Caco-2 (cell line): Measurements from ENCODE around the gene MXRA7. TPM values are rescaled to one million over a fixed set of nuclear protein-coding genes. Genes with fewer than 3 reads are reported as not detected.
A peak's percentile ranks its signal among the peaks of the same experiment; 100 is the strongest.
"Not testable (repeated sequence)": the region's sequence is repeated elsewhere in the genome, so short reads cannot be mapped to it uniquely, and the experiment has no call there.

Source experiments
- BruUV-seq: library from RNA; stranded (reverse); fragments of 400-500 nt; replicated peaks from 2 replicates; lab custom pipeline; 2021; lab: Mats Ljungman, UMichigan
- CTCF ChIA-PET: fragments of 300-600 bp; sonication (Branson Sonifier 250); formaldehyde crosslinking; loops from one replicate; lab custom pipeline; 2022; ENCODE audit warnings: antibody characterized with exemption; lab: Charles Lee
- POLR2A ChIA-PET: fragments of 300-600 bp; sonication (Branson Sonifier 250); formaldehyde crosslinking; loops from one replicate; lab custom pipeline; 2022; ENCODE audit warnings: antibody characterized with exemption; lab: Charles Lee
- DNase-seq, 2 experiments: peaks; one replicate each; pipeline versions ENCODE4 v3.0.0 to v3.0.0-alpha.2; 2020 to 2022
- H3K27me3 ChIP-seq: replicated peaks from 2 replicates; pipeline ENCODE4 v1.6.0; 2011; ENCODE audit warnings: low read length; ENCODE audit not compliant: control insufficient read depth, insufficient read depth
- H3K36me3 ChIP-seq: 2 replicates; pipeline ENCODE4 v1.5.1; 2011; ENCODE audit warnings: low read length; ENCODE audit not compliant: control insufficient read depth, insufficient read depth
- H3K4me1 ChIP-seq: fragments of 250-450 bp; sonication (Bioruptor Pico); 2 replicates; pipeline ENCODE4 v1.5.1; 2020; ENCODE audit warnings: mild to moderate bottlenecking
- H3K4me3 ChIP-seq: 2 replicates; pipeline ENCODE4 v1.5.1; 2011; ENCODE audit warnings: low read depth, mild to moderate bottlenecking, control low read depth, low read length
- H3K9me3 ChIP-seq: fragments of 250-450 bp; sonication (Bioruptor Pico); 2 replicates; pipeline ENCODE4 v1.5.1; 2020; ENCODE audit warnings: mild to moderate bottlenecking, moderate library complexity
- H3K27ac Mint-ChIP-seq: one replicate; pipeline ENCODE4 v1.8.0; 2022; ENCODE audit warnings: mixed read lengths; ENCODE audit not compliant: unreplicated experiment
- H3K27me3 Mint-ChIP-seq: one replicate; pipeline ENCODE4 v1.8.0; 2022; ENCODE audit warnings: mixed read lengths; ENCODE audit not compliant: insufficient read depth, unreplicated experiment
- H3K36me3 Mint-ChIP-seq: one replicate; pipeline ENCODE4 v1.8.0; 2022; ENCODE audit warnings: mild to moderate bottlenecking, mixed read lengths; ENCODE audit not compliant: insufficient read depth, unreplicated experiment
- H3K4me1 Mint-ChIP-seq: one replicate; pipeline ENCODE4 v1.8.0; 2022; ENCODE audit warnings: low read depth, mixed read lengths; ENCODE audit not compliant: unreplicated experiment
- H3K4me3 Mint-ChIP-seq: one replicate; pipeline ENCODE4 v1.8.0; 2022; ENCODE audit warnings: mild to moderate bottlenecking, moderate library complexity, mixed read lengths; ENCODE audit not compliant: unreplicated experiment
- H3K9me3 Mint-ChIP-seq: one replicate; pipeline ENCODE4 v1.8.0; 2022; ENCODE audit warnings: mixed read lengths; ENCODE audit not compliant: unreplicated experiment
- CTCF ChIP-seq, 2 experiments: fragments of 200-600 bp in 1 of 2; IDR thresholded peaks; 1 replicate in 1 of 2; 2 replicates in 1 of 2; pipeline versions ENCODE4 v1.5.1 to v1.8.0; 2011 to 2022; ENCODE audit warnings: antibody characterized with exemption in 1 of 2, control low read depth in 1 of 2, inconsistent platforms in 1 of 2, low read depth in 1 of 2, low read length in 1 of 2, mild to moderate bottlenecking in 1 of 2, moderate library complexity in 1 of 2; ENCODE audit not compliant: insufficient read depth in 1 of 2, severe bottlenecking in 1 of 2, unreplicated experiment in 1 of 2
- intact Hi-C: fragments of 100-400 bp; cut with micrococcal nuclease; formaldehyde crosslinking; loops from one replicate; pipeline ENCODE4 v1.10.0; 2022; ENCODE audit not compliant: unreplicated experiment
- total RNA-seq: library from RNA; stranded (reverse); gene quantifications from 2 replicates; pipeline ENCODE4 v1.2.3, GENCODE V29; 2022

MXRA7 gene
- total RNA-seq, 1 experiment from 2014 or later: 70.2 TPM

GRCh38 chr17:76641501-76641900 lies 69.3 kb downstream of the MXRA7 start:
- H3K27ac Mint-ChIP-seq: peak overlapping the region; percentile 80

GRCh38 chr17:76640550-76641380 lies 70.0 kb downstream of the MXRA7 start:
- H3K9me3 Mint-ChIP-seq: no peaks in the 10 kb centered on the region
- ChIA-PET CTCF (interaction anchor here (1.2 kb wide), 1 partner anchor 73 kb away, joined by 3 read pairs; no protein-coding TSS in a partner anchor), POLR2A (interaction anchor here (0.7 to 1.5 kb wide), 2 partner anchors 31 to 84 kb away, joined by 3 to 7 read pairs; no protein-coding TSS in a partner anchor)
- DNase-seq: peak; percentile 63 to 65
- H3K4me3 Mint-ChIP-seq: peak overlapping the region; percentile 32
- H3K4me1 Mint-ChIP-seq: peaks cover 57% of the 10 kb centered on the region
- no peaks in the 10 kb centered on the region for H3K9me3 ChIP-seq
- no peaks in the 10 kb centered on the region for H3K36me3 ChIP-seq
- H3K4me3 ChIP-seq: no peak overlapping the region
- no peaks in the 10 kb centered on the region for H3K27me3 Mint-ChIP-seq
- H3K4me1 ChIP-seq: peaks cover 67% of the 10 kb centered on the region
- BruUV-seq: TSS peak; percentile 72
- H3K27ac Mint-ChIP-seq: peak overlapping the region; percentile 80
- TF ChIP-seq CTCF (IDR thresholded peaks at IDR 0.05; ENCODE audit: insufficient read depth in 1 of 2, low read depth in 1 of 2, low read length in 1 of 2, severe bottlenecking in 1 of 2, unreplicated experiment in 1 of 2): no peak
- H3K27me3 ChIP-seq: no peaks in the 10 kb centered on the region
- no peaks in the 10 kb centered on the region for H3K36me3 Mint-ChIP-seq
- intact Hi-C loops: loop anchor here (1.0 kb wide), 3 partner anchors 7 to 31 kb away; no protein-coding TSS in a partner anchor

More at GRCh38 chr17:76641501-76641900, 69.3 kb downstream of the MXRA7 start:
- DNase-seq: peak; percentile 80 to 85
- Mint-ChIP-seq H3K36me3 (no peaks in the 10 kb centered on the region), H3K27me3 (no peaks in the 10 kb centered on the region), H3K4me3 (no peak overlapping the region), H3K9me3 (peaks cover 5% of the 10 kb centered on the region), H3K4me1 (peaks cover 61% of the 10 kb centered on the region)
- H3K4me3 ChIP-seq: no peak overlapping the region
- no peaks in the 10 kb centered on the region for H3K27me3 ChIP-seq
- H3K4me1 ChIP-seq: peaks cover 60% of the 10 kb centered on the region
- intact Hi-C loops: loop anchor here (1.0 kb wide), 3 partner anchors 8 to 30 kb away; no protein-coding TSS in a partner anchor
- no peaks in the 10 kb centered on the region for H3K36me3 ChIP-seq
- ChIA-PET POLR2A (interaction anchor here (0.7 to 1.5 kb wide), 2 partner anchors 30 to 85 kb away, joined by 3 to 7 read pairs; no protein-coding TSS in a partner anchor), CTCF (no interaction called here)
- H3K9me3 ChIP-seq: 0 out of 2 replicates have a peak, but pooled peaks cover 7% of the 10 kb centered on the region
- no TSS peak for BruUV-seq
- TF ChIP-seq CTCF (IDR thresholded peaks at IDR 0.05; ENCODE audit: insufficient read depth in 1 of 2, low read depth in 1 of 2, low read length in 1 of 2, severe bottlenecking in 1 of 2, unreplicated experiment in 1 of 2): no peak

GRCh38 chr17:76638263-76638662 lies 72.5 kb downstream of the MXRA7 start:
- Mint-ChIP-seq H3K27ac (peak overlapping the region; percentile 64), H3K36me3 (peaks cover 9% of the 10 kb centered on the region), H3K4me1 (peaks cover 66% of the 10 kb centered on the region), H3K9me3 (no peaks in the 10 kb centered on the region), H3K4me3 (no peak overlapping the region), H3K27me3 (no peaks in the 10 kb centered on the region)
- Histone ChIP-seq H3K4me1 (peaks cover 82% of the 10 kb centered on the region), H3K36me3 (no peaks in the 10 kb centered on the region), H3K9me3 (no peaks in the 10 kb centered on the region), H3K4me3 (no peak overlapping the region), H3K27me3 (no peaks in the 10 kb centered on the region)
- ChIA-PET CTCF (no interaction called here), POLR2A (no interaction called here)
- no peak for DNase-seq
- no TSS peak for BruUV-seq
- intact Hi-C loops: no loop called here
- TF ChIP-seq CTCF (IDR thresholded peaks at IDR 0.05; ENCODE audit: insufficient read depth in 1 of 2, low read depth in 1 of 2, low read length in 1 of 2, severe bottlenecking in 1 of 2, unreplicated experiment in 1 of 2): no peak

- Mint-ChIP-seq H3K4me1 (peaks cover 65% of the 10 kb centered on the region), H3K27ac (peak overlapping the region; percentile 64)
- CTCF ChIA-PET, H3K9me3 ChIP-seq, H3K36me3 ChIP-seq, H3K27me3 Mint-ChIP-seq, POLR2A ChIA-PET, H3K36me3 Mint-ChIP-seq, BruUV-seq, H3K27me3 ChIP-seq, H3K4me3 ChIP-seq, H3K4me3 Mint-ChIP-seq, intact Hi-C loops, H3K9me3 Mint-ChIP-seq, DNase-seq: not testable (repeated sequence)
- peaks cover 82% of the 10 kb centered on the region for H3K4me1 ChIP-seq
These were observed 74.1 kb downstream of the MXRA7 start for GRCh38 chr17:76636486-76637206.
